Measurements from ENCODE around the gene GRIP2.

The GRIP2 gene

GRCh38 chr3:14538451-14539088 lies 1.6 kb downstream of the GRIP2 start:
- DNase-seq = no peak

- DNase-seq = no peak
These were observed 2.3 kb downstream of the GRIP2 start for GRCh38 chr3:14537590-14538450.

DNA sequence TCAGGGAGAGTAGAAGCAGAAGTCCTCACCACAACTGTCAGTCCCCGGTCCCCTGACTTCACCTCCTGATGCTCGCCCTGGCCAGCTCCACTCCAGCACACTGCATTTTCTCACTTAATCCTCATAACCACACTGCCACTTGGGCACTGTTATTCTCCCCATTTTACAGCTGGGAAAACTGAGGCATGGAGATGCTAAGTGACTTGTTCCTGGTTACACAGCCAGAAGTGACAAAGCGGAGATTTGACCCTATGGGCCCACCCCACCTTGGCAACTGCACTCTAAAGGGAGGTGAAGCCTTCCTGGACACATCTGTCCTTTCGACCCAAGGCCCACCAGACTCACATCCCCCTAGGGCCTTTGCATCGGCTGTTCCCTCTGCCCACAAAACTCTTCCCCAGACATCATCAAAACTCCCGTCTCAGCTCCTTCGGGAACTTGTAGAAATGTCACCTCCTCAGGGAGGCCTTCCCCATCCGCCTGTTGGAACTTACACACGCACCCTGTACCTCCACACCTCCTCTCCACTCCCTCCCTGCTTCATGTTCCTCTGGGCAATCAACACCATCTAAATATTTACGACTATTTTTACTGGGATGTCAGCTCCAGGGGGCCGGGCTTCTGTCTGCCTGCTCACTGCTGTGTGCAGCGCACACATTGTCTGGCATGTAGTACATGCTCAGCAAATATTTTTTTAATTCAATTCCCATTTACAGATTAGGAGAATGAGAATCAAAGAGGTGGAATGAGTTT lies 3.1 kb downstream of the GRIP2 start:
- DNase-seq = no peak

GRCh38 chr3:14536055-14536815 lies 3.9 kb downstream of the GRIP2 start:
- no peak for DNase-seq

DNA sequence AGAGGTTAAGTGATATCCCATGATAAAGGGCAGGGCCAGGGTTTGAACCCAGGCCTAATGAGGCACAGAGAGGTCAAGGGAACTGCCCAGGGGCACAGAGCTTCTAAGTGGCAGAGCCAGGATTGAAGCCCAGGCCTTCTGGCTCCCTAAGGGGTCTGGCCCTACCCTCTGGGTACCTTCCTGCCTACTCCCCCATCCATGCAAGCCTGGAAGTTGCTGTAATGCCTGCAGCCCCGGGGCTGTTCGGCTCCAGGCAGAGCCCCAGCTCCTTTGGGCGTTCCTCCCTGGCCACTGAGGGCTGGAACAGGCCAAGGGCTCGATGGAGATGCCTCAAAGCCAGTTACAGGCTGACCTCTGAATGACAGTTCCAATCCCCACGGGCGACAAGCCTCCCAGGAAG lies 4.5 kb downstream of the GRIP2 start:
- no peak for DNase-seq

DNA sequence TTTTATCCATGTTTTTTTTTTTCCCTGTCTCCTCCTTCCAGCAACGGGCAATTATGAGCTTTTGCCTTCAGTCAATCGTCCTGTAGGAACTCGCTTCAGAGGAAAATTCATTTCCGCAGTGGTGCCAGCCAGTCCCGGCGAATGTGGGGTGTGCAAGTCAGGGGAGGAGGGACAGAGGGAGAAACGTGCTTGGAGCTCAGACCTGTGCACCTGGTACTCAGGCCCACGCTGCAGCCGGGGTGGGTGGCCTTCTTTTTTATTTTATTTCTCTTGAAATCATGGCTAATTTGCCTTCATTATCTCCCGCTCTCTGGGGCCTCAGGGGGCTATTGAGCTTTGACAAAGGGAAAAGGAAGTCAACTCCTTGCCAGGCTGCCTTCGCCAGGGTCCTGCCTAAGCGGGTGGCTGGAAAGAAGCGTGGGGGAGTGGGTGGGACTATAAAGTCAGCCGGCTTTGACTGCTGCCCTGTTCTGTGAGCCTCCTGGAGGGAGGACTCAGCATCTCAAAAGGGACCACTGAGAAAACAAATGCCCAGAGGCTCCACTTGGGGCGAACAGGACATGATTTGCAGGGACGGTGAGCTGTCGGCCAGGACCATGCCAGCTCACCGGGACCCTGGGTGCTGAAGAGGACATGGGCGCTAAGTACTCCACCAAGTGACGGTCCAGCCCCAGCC lies 5.5 kb downstream of the GRIP2 start:
- no peak for DNase-seq

DNA sequence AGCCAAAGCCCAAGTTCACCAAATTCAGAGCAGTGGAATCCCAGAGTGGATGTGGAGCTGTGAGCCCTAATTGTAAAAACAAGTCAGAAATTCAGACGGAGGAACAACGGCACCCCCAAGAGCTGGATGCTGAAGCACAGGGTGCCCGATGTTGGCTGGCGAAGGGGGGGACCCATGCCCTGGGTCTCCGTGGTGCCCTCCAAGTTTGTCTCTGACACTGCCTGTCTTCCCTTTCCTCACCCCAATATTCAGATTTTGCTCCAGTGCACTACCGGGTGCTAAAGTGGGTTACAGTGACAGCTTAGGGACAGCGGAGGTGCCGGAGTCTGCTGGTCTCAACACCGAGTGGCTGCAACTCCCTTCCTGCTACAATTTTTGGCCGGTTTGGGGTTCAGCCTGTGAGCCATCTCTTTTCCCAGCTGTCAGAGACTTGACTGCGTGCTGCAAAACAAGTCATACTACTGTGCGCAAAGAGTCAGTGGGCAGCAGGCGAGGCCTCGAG lies 6.6 kb downstream of the GRIP2 start:
- no peak for DNase-seq

GRCh38 chr3:14532691-14533456 lies 7.3 kb downstream of the GRIP2 start:
- no peak for DNase-seq

GRCh38 chr3:14531856-14532395 lies 8.2 kb downstream of the GRIP2 start:
- DNase-seq = no peak

DNA sequence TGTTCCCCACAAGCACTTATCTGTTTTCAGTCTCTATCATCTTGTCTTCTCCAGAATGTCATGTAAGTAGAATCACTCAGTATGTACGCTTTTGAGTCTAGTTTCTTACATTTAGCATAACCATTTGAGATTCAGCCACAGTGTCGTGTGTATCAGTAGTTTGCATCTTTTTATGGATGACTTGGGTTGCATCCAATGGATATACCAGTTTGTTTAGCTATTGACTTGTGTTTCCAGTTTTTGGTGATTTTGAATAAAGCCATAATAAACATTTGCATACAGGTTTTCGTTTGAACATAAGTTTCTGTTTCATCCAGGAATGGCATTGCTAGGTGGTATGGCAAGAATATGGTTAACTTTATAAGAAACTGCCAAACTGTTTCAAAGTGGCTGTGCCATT lies 12.1 kb downstream of the GRIP2 start:
- no peak for DNase-seq

GRCh38 chr3:14525685-14526631 lies 14.2 kb downstream of the GRIP2 start:
- DNase-seq = no peak

DNA sequence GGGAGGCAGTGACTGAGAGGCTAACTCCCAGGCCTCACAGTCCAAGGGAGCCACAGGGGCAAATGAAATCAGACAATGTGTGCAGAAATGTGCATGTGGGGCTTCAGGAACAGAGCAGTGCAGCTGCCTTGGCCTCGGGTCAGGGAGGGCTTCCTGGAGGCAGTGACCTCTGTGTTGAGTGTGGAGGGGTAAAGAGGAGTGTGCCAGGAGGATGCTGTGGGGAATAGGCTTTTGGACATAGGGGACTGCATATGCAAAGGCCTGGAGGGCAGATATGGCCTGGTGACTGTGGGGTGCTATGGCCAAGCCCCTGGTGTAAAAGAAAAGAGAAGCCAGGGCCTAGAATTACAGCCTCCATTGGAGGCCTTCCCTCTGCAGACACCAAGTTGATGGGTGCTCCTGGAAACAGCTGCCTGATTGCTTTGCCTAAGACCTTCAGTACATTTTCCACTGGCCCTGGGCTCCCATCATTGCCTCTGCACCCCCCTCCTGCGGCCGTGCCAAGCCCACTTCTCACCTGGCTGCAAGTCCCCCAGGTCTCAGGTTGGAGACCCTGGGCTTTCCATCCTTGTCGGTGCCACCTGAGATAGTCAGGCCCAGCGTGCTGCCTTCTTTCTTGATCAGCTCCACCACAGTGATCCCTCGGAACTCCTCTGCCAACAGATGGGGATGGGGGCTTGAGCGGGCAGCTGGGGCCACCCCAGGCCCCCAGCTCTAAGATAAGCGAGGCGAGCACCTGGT lies 15.1 kb downstream of the GRIP2 start:
- DNase-seq = no peak

DNA sequence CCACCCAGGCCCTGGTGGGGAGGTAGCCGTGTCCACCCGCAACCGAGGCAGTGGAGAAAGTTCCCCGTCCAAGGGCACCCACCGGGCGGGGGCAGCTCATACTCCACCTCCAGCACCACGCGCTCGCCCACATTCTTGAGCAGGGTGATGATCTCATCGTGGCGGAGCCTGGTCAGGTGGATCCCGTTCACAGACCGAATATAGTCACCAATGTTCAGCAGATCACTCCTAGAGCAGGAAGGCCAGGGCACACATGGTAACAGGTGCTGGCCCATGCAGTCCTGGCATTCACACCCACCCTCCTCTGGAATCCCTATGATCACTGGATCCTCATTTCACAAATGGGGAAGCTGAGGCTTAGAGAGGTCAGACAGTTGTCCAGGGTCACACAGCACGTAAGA lies 15.8 kb downstream of the GRIP2 start:
- peak in 1 of 2 donors; percentile 6 for DNase-seq

- no peak for DNase-seq
These were observed 16.4 kb downstream of the GRIP2 start for GRCh38 chr3:14523792-14524191.

DNA sequence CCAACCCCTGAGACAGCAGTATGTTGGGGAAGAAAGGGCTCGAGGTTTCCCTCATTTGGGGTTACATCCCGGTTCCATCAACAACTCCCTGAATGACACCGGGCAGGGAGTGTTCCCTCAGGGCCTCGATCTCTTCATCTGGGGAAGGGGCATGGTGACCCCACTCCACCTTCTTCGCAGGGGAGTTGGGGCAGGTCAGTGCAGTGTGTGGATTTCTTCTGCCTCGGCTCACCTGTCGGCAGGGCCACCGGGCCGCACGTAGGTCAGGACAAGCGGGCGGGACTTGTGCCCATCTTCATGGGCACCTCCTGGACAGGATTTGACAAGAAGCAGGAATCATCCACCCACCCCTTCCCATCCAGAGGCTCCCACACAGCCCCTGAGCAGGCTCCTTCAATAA lies 17.4 kb downstream of the GRIP2 start:
- DNase-seq = no peak

DNA sequence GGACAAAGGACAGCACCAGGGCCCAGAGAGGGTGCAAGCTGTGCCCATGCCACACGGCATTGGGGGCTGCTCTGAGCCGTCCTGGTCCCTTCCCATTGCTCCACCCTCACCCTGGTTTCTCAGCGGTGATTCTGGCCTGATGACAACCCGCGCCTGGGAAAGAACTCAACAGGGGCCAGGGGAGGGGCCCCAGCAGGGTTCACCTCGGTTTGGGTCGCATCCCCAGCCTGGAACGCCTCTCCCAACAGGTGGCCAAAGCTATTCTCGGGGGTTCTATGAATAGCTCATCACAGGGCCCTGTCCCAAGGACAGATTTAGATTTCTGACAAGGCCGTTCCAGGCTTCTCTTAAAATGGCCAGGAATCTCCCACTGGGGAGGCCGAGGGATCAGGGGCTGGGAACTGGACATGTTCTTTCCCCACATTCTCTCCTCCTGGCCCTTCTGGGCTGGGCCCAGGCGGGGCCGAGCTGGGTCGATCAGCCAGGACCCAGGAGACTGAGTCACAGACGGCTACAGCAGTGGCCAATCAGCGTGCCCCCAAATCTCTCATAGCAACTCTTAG lies 17.9 kb downstream of the GRIP2 start:
- no peak for DNase-seq

DNA sequence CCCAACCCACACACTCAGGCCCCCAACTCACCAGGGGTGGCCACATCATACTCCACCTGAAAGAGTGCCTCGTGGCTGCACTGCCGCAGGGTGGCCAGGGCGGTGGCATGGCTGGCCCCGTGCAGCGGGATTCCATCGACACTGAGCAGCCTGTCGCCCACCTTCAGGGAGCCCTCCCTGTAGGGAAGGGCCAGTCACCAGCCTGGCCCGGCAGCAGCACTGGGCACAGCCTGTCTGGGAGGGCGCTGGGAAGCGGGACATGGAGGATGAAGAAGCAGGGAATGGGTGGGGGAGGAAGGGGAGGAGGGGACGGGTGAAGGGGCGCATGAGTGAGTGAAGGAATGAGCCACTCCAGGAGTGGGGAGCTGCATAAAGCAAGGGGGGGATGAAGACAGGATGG lies 18.5 kb downstream of the GRIP2 start:
- no peak for DNase-seq

GRCh38 chr3:14520967-14521366 lies 19.2 kb downstream of the GRIP2 start:
- no peak for DNase-seq

DNA sequence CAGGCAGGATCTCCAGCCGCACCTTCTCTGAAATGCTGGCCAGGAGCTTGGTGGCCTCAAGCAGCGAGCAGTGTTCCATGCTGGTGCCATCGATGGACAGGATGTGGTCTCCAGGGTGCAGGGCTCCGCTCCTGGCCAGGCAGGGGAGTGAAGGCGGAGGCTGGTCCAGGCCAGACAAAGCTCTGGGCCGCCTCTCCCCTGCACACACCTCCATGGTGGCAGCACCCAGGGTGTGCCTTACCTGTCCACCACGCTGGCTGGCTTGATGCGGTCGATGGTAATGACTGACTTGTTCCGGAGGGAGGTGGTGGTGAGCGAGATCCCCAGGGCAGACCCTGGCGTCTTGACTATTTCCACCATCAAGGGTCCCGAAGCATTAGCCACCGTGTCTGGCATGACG lies 20.0 kb downstream of the GRIP2 start:
- DNase-seq = no peak
